Neural cell (in vitro differentiated cells): ENCODE data around the gene GRIN3A. TPM values are rescaled to one million over a fixed set of nuclear protein-coding genes. Genes with fewer than 3 reads are reported as not detected.

Experiments used
- H2AFZ ChIP-seq: fragments of 200-600, 300-800 bp; sonication (generic), shearing (Covaris generic); 2 replicates; pipeline ENCODE4 v1.6.0; 2014; ENCODE audit warnings: low read depth, mild to moderate bottlenecking, antibody characterized with exemption, low read length, moderate library complexity
- H3F3A ChIP-seq: fragments of 200-600 bp; shearing (Covaris generic); 2 replicates; pipeline ENCODE4 v1.6.1; 2016; ENCODE audit warnings: mild to moderate bottlenecking, moderate library complexity, mixed read lengths, antibody characterized with exemption, low read length; ENCODE audit not compliant: insufficient read depth, poor library complexity, severe bottlenecking
- H3K27ac ChIP-seq: fragments of 200-600, 300-800 bp; sonication (generic), shearing (Covaris generic); 2 replicates; pipeline ENCODE4 v1.5.1; 2014; ENCODE audit warnings: mild to moderate bottlenecking, low read length, moderate library complexity
- H3K27me3 ChIP-seq: fragments of 300-800, 200-600 bp; sonication (generic), shearing (Covaris generic); 2 replicates; pipeline ENCODE4 v1.6.0; 2014; ENCODE audit warnings: mild to moderate bottlenecking, low read depth, low read length, moderate library complexity; ENCODE audit not compliant: insufficient read depth
- H3K36me3 ChIP-seq: fragments of 300-800, 200-600 bp; sonication (generic), shearing (Covaris generic); 2 replicates; pipeline ENCODE4 v1.5.1; 2014; ENCODE audit warnings: mild to moderate bottlenecking, antibody characterized with exemption, low read length, moderate library complexity; ENCODE audit not compliant: insufficient read depth
- H3K4me2 ChIP-seq: fragments of 300-800, 200-600 bp; sonication (generic), shearing (Covaris generic); 2 replicates; pipeline ENCODE4 v1.6.0; 2014; ENCODE audit warnings: mild to moderate bottlenecking, low read length
- H3K4me3 ChIP-seq: fragments of 300-800, 200-600 bp; sonication (generic), shearing (Covaris generic); 2 replicates; pipeline ENCODE4 v1.5.1; 2014; ENCODE audit warnings: mild to moderate bottlenecking, low read length, moderate library complexity
- H3K79me2 ChIP-seq: fragments of 200-600 bp; shearing (Covaris generic); replicated peaks from 2 replicates; pipeline ENCODE4 v1.6.0; 2014; ENCODE audit warnings: mild to moderate bottlenecking, low read length, moderate library complexity; ENCODE audit not compliant: insufficient read depth
- H3K9ac ChIP-seq: fragments of 300-800, 200-600 bp; sonication (generic), shearing (Covaris generic); 2 replicates; pipeline ENCODE4 v1.6.1; 2016; ENCODE audit warnings: mild to moderate bottlenecking, low read length, mixed read lengths
- H3K9me2 ChIP-seq: fragments of 200-600 bp; shearing (Covaris generic); 2 replicates; pipeline ENCODE4 v1.6.1; 2016; ENCODE audit warnings: mild to moderate bottlenecking, low read length, mixed read lengths; ENCODE audit not compliant: insufficient read depth
- H3K9me3 ChIP-seq: fragments of 200-600, 300-800 bp; sonication (generic), shearing (Covaris generic); 2 replicates; pipeline ENCODE4 v1.6.1; 2016; ENCODE audit warnings: mild to moderate bottlenecking, mixed run types, low read length, moderate library complexity, mixed read lengths
- H4K20me1 ChIP-seq: fragments of 200-600 bp; shearing (Covaris generic); 2 replicates; pipeline ENCODE4 v1.6.1; 2016; ENCODE audit warnings: mild to moderate bottlenecking, mixed run types; ENCODE audit not compliant: insufficient read depth
- CTCF ChIP-seq: fragments of 450-650 bp; IDR thresholded peaks from 2 replicates; pipeline ENCODE4 v1.5.1; 2014; ENCODE audit warnings: antibody characterized with exemption, mild to moderate bottlenecking, moderate library complexity; ENCODE audit not compliant: poor library complexity, severe bottlenecking
- EP300 ChIP-seq: fragments of 450-650 bp; conservative IDR thresholded peaks from 2 replicates; pipeline ENCODE4 v1.6.1; 2014; ENCODE audit warnings: antibody characterized with exemption, mild to moderate bottlenecking, moderate library complexity; ENCODE audit not compliant: poor library complexity, severe bottlenecking
- EZH2 ChIP-seq: fragments of 200-600, 300-800 bp; shearing (Covaris generic), sonication (generic); IDR thresholded peaks from 2 replicates; pipeline ENCODE4 v1.6.1; 2014; ENCODE audit warnings: antibody characterized with exemption, low read length, borderline replicate concordance, mild to moderate bottlenecking; ENCODE audit not compliant: insufficient read depth, poor library complexity, severe bottlenecking
- MXI1 ChIP-seq: fragments of 450-650 bp; conservative IDR thresholded peaks from 2 replicates; pipeline ENCODE4 v1.6.1; 2014; ENCODE audit warnings: antibody characterized with exemption, mild to moderate bottlenecking; ENCODE audit not compliant: poor library complexity, severe bottlenecking
- POLR2AphosphoS5 ChIP-seq: IDR thresholded peaks from 2 replicates; pipeline ENCODE4 v1.6.1; 2012
- RAD21 ChIP-seq: fragments of 450-650 bp; conservative IDR thresholded peaks from 2 replicates; pipeline ENCODE4 v1.6.1; 2014; ENCODE audit warnings: antibody characterized with exemption, mild to moderate bottlenecking, moderate library complexity
- REST ChIP-seq: IDR thresholded peaks from 2 replicates; pipeline ENCODE4 v1.6.1; 2012; ENCODE audit warnings: borderline replicate concordance
- SMC3 ChIP-seq: fragments of 450-650 bp; conservative IDR thresholded peaks from 2 replicates; pipeline ENCODE4 v1.6.1; 2014; ENCODE audit warnings: antibody characterized with exemption, mild to moderate bottlenecking, moderate library complexity; ENCODE audit not compliant: poor library complexity
- TAF1 ChIP-seq: IDR thresholded peaks from 2 replicates; pipeline ENCODE4 v1.6.1; 2012; ENCODE audit warnings: low read depth
- polyA plus RNA-seq: library from polyadenylated mRNA; depleted of rRNA; stranded (reverse); fragments of >200 nt; gene quantifications from 2 replicates; pipeline ENCODE4 v1.2.3, GENCODE V29; 2014

The GRIN3A gene
- polyA plus RNA-seq, 1 donor from 2014 or later, result 0.59 TPM

DNA sequence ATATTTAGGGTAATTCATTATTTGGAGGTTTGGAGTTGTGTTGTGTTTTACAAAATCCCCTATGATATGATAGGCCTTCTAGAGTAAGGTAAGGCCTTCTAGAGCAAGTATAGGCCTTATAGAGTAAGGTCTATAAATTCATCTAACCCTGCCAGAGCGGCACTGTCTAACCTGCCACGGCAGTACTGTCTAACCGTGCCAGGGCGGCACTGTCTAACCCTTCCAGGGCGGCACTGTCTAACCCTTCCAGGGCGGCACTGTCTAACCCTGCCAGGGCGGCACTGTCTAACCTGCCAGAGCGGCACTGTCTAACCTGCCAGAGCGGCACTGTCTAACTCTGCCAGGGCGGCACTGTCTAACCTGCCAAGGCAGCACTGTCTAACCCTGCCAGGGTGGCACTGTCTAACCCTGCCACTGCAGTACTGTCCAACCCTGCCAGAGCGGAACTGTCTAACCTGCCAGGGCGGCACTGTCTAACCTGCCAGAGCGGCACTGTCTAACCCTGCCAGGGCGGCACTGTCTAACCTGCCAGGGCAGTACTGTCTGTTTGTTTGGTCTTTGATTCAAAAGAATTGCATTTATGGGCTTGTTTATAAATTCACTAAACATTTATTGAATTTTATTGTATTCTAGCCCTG is 195.2 kb downstream of the GRIN3A start:
- Histone ChIP-seq H3K79me2 (no peaks in the 10 kb centered on the region), H3K36me3 (peaks cover 20% of the 10 kb centered on the region)
- TF ChIP-seq REST (no peak), EP300 (no peak), RAD21 (no peak), EZH2 (no peak), CTCF (no peak), TAF1 (no peak), MXI1 (no peak), POLR2AphosphoS5 (no peak), SMC3 (no peak)

DNA sequence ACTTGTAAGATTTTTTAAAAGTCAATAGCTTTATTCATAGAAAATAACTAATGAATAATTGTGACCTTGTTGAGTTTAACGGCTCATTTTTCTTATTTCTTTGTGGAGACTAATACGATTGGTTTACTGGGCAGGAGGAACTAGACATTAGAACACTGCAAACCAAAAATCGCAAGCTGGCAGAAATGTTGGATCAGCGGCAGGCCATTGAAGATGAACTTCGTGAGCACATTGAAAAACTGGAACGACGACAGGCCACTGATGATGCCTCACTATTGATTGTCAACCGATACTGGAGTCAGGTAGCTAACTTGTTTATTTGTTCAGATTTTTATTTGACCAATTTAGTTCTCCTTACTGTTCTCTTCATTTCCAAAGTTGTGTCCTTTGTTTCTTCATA is 198.4 kb downstream of the GRIN3A start:
- peaks cover 17% of the 10 kb centered on the region for H3K36me3 ChIP-seq
- H3K9me2 ChIP-seq, result no peaks in the 10 kb centered on the region
- H3K79me2 ChIP-seq, result peaks cover 20% of the 10 kb centered on the region
- H3K4me2 ChIP-seq, result no peak overlapping the region
- H3K4me3 ChIP-seq, result no peak overlapping the region
- TF ChIP-seq SMC3 (no peak), RAD21 (no peak), EP300 (no peak)
- H3K9ac ChIP-seq, result no peak overlapping the region
- no peak overlapping the region for H3K27ac ChIP-seq
- H3K9me3 ChIP-seq, result no peaks in the 10 kb centered on the region
- H2AFZ ChIP-seq, result no peak overlapping the region
- H3K27me3 ChIP-seq, result no peaks in the 10 kb centered on the region
- H3F3A ChIP-seq, result no peaks in the 10 kb centered on the region
- no peaks in the 10 kb centered on the region for H4K20me1 ChIP-seq

More for the DNA sequence above, 195.2 kb downstream of the GRIN3A start:
- H3F3A ChIP-seq, result no peaks in the 10 kb centered on the region
- H3K27me3 ChIP-seq, result no peaks in the 10 kb centered on the region
- H3K9me2 ChIP-seq, result no peaks in the 10 kb centered on the region
- no peak overlapping the region for H3K4me2 ChIP-seq
- no peak overlapping the region for H3K27ac ChIP-seq
- H2AFZ ChIP-seq, result no peak overlapping the region
- H3K4me3 ChIP-seq, result no peak overlapping the region
- H4K20me1 ChIP-seq, result no peaks in the 10 kb centered on the region
- H3K9ac ChIP-seq, result no peak overlapping the region
- no peaks in the 10 kb centered on the region for H3K9me3 ChIP-seq
